Naive B cell (primary cell): Measurements from ENCODE around the gene NDUFAB1. TPM values are rescaled to one million over a fixed set of nuclear protein-coding genes. Genes with fewer than 3 reads are reported as not detected.
A peak's percentile ranks its signal among the peaks of the same experiment; 100 is the strongest.
"Not testable (repeated sequence)": the region's sequence is repeated elsewhere in the genome, so short reads cannot be mapped to it uniquely, and the experiment has no call there.

Source experiments
- ATAC-seq, 2 donors: fragments of 150-1000 bp; cut with Tn5 transposase; 2 replicates each; pipeline ENCODE4 v1.10.0; 2021; ENCODE audit warnings: low read depth in 2 of 2, mild to moderate bottlenecking in 2 of 2, moderate library complexity in 2 of 2
- DNase-seq: peaks from one replicate; pipeline ENCODE4 v3.0.0; 2022
- H3K27ac Mint-ChIP-seq, 6 donors: one replicate each; pipeline ENCODE4 v1.8.0; 2020 to 2022; ENCODE audit warnings: mild to moderate bottlenecking in 6 of 6, mixed read lengths in 6 of 6, moderate library complexity in 5 of 6, inconsistent platforms in 2 of 6
- H3K27me3 Mint-ChIP-seq, 3 donors: one replicate each; pipeline ENCODE4 v1.8.0; 2021 to 2022; ENCODE audit warnings: mixed read lengths in 3 of 3, mild to moderate bottlenecking in 1 of 3
- H3K36me3 Mint-ChIP-seq, 2 donors: one replicate each; pipeline ENCODE4 v1.8.0; 2020 to 2022; ENCODE audit warnings: mixed read lengths in 2 of 2, inconsistent platforms in 1 of 2, mild to moderate bottlenecking in 1 of 2
- H3K4me1 Mint-ChIP-seq, 3 donors: one replicate each; pipeline ENCODE4 v1.8.0; 2020 to 2022; ENCODE audit warnings: mixed read lengths in 3 of 3, inconsistent platforms in 1 of 3, mild to moderate bottlenecking in 1 of 3, moderate library complexity in 1 of 3
- H3K4me3 Mint-ChIP-seq, 8 donors: one replicate each; pipeline ENCODE4 v1.8.0; 2020 to 2022; ENCODE audit warnings: mild to moderate bottlenecking in 8 of 8, mixed read lengths in 8 of 8, moderate library complexity in 8 of 8, inconsistent platforms in 2 of 8
- H3K9me3 Mint-ChIP-seq, 7 donors: one replicate each; pipeline ENCODE4 v1.8.0; 2020 to 2022; ENCODE audit warnings: mixed read lengths in 7 of 7, mild to moderate bottlenecking in 5 of 7, inconsistent platforms in 2 of 7, moderate library complexity in 1 of 7
- polyA plus RNA-seq, 6 donors: library from polyadenylated mRNA; unstranded; fragments of 300-500 nt; fragmentation: Illumina TruSeq; gene quantifications; one replicate each; pipeline ENCODE4 v1.2.3, GENCODE V29; 2021; ENCODE audit warnings: low read depth in 6 of 6

The NDUFAB1 gene
- 100 to 1,000 TPM; 159 to 221 (median 172) TPM for polyA plus RNA-seq

- peaks cover 21 to 37% (median 32%) of the 10 kb centered on the region in 3 donors for H3K4me1 Mint-ChIP-seq
- H3K27me3 Mint-ChIP-seq, result no peaks in the 10 kb centered on the region
- peaks cover 0 to 9% of the 10 kb centered on the region in 2 donors for H3K36me3 Mint-ChIP-seq
- H3K27ac Mint-ChIP-seq, result peak within 1 kb of the TSS; percentile 67 to 90 (median 81)
- DNase-seq, result peak; percentile 88
- peak within 1 kb of the TSS; percentile 74 to 93 (median 86) for H3K4me3 Mint-ChIP-seq
- no peaks in the 10 kb centered on the region for H3K9me3 Mint-ChIP-seq
- peak; percentile 98 for ATAC-seq
Measured at GRCh38 chr16:23595951-23596720, at the start of gene NDUFAB1. TSS of gene NDUFAB1 (minus strand) at chr16:23596316. CDS start at chr16:23596290, 26 bp downstream.

GRCh38 chr16:23642246-23642774 lies 46.2 kb upstream of the NDUFAB1 start:
- Mint-ChIP-seq H3K36me3 (peaks cover 13 to 19% of the 10 kb centered on the region in 2 donors), H3K27ac (peak overlapping the region; percentile 77 to 98 (median 98)), H3K9me3 (no peaks in the 10 kb centered on the region), H3K4me3 (peak overlapping the region; percentile 96 to 100 (median 99)), H3K27me3 (no peaks in the 10 kb centered on the region), H3K4me1 (peaks cover 25 to 58% (median 40%) of the 10 kb centered on the region in 3 donors)
- DNase-seq (no peak), ATAC-seq (no peak)

GRCh38 chr16:23640931-23641765 lies 45.0 kb upstream of the NDUFAB1 start, which contains the start of the genes DCTN5 and PALB2:
TSS of gene DCTN5 (plus strand) at chr16:23641466. CDS start at chr16:23641543, 77 bp downstream.
TSS of gene PALB2 (minus strand) at chr16:23641310. CDS start at chr16:23641157, 153 bp downstream.
- Mint-ChIP-seq H3K9me3 (no peaks in the 10 kb centered on the region), H3K36me3 (peaks cover 10 to 15% of the 10 kb centered on the region in 2 donors), H3K4me3 (peak within 1 kb of the TSS; percentile 96 to 100 (median 99)), H3K27me3 (no peaks in the 10 kb centered on the region), H3K27ac (peak within 1 kb of the TSS; percentile 96 to 98 (median 98)), H3K4me1 (peaks cover 23 to 46% (median 37%) of the 10 kb centered on the region in 3 donors)
- DNase-seq (peak; percentile 83), ATAC-seq (peak; percentile 95 to 97)

GRCh38 chr16:23640615-23640930 lies 44.5 kb upstream of the NDUFAB1 start:
- Mint-ChIP-seq H3K4me1 (peaks cover 19 to 41% (median 32%) of the 10 kb centered on the region in 3 donors), H3K27ac (peak overlapping the region; percentile 84 to 98 (median 96)), H3K27me3 (no peaks in the 10 kb centered on the region), H3K4me3 (peak overlapping the region; percentile 96 to 100 (median 99)), H3K36me3 (peaks cover 10 to 19% of the 10 kb centered on the region in 2 donors), H3K9me3 (no peaks in the 10 kb centered on the region)
- DNase-seq (no peak), ATAC-seq (no peak)

GRCh38 chr16:23635958-23636357 lies 39.8 kb upstream of the NDUFAB1 start:
- Mint-ChIP-seq H3K27ac (peak overlapping the region in 2 of 6 donors; percentile 69 to 78), H3K4me3 (no peak overlapping the region), H3K9me3 (no peaks in the 10 kb centered on the region), H3K36me3 (peaks cover 9 to 14% of the 10 kb centered on the region in 2 donors), H3K4me1 (peaks cover 12 to 19% (median 16%) of the 10 kb centered on the region in 3 donors), H3K27me3 (no peaks in the 10 kb centered on the region)
- ATAC-seq, result no peak
- no peak for DNase-seq

GRCh38 chr16:23634461-23635036 lies 38.4 kb upstream of the NDUFAB1 start:
- peaks cover 12 to 19% of the 10 kb centered on the region in 2 donors for H3K36me3 Mint-ChIP-seq
- DNase-seq (no peak), ATAC-seq (no peak)
- no peaks in the 10 kb centered on the region for H3K27me3 Mint-ChIP-seq
- H3K4me3 Mint-ChIP-seq, result no peak overlapping the region
- no peaks in the 10 kb centered on the region for H3K9me3 Mint-ChIP-seq
- H3K27ac Mint-ChIP-seq, result no peak overlapping the region
- peaks cover 5 to 9% (median 8%) of the 10 kb centered on the region in 3 donors for H3K4me1 Mint-ChIP-seq

GRCh38 chr16:23631874-23632273 lies 35.8 kb upstream of the NDUFAB1 start:
- DNase-seq, ATAC-seq, H3K9me3 Mint-ChIP-seq, H3K27me3 Mint-ChIP-seq, H3K27ac Mint-ChIP-seq, H3K4me3 Mint-ChIP-seq, H3K4me1 Mint-ChIP-seq: not testable (repeated sequence)
- H3K36me3 Mint-ChIP-seq, result peaks cover 17 to 23% of the 10 kb centered on the region in 2 donors

- DNase-seq (no peak), ATAC-seq (no peak)
- H3K27me3 Mint-ChIP-seq, result no peaks in the 10 kb centered on the region
- no peak overlapping the region for H3K4me3 Mint-ChIP-seq
- no peak overlapping the region for H3K27ac Mint-ChIP-seq
- peaks cover 0 to 8% (median 3%) of the 10 kb centered on the region in 3 donors for H3K4me1 Mint-ChIP-seq
- no peaks in the 10 kb centered on the region for H3K9me3 Mint-ChIP-seq
- H3K36me3 Mint-ChIP-seq, result peaks cover 8 to 19% of the 10 kb centered on the region in 2 donors
Measured at GRCh38 chr16:23629516-23629915, 33.4 kb upstream of the NDUFAB1 start.

GRCh38 chr16:23624092-23624491 lies 28.0 kb upstream of the NDUFAB1 start:
- no peaks in the 10 kb centered on the region for H3K4me1 Mint-ChIP-seq
- peaks cover 29 to 33% of the 10 kb centered on the region in 2 donors for H3K36me3 Mint-ChIP-seq
- no peak overlapping the region for H3K4me3 Mint-ChIP-seq
- ATAC-seq, result no peak
- no peaks in the 10 kb centered on the region for H3K9me3 Mint-ChIP-seq
- H3K27me3 Mint-ChIP-seq, result no peaks in the 10 kb centered on the region
- DNase-seq, result no peak
- H3K27ac Mint-ChIP-seq, result no peak overlapping the region

GRCh38 chr16:23615805-23616204 lies 19.7 kb upstream of the NDUFAB1 start:
- no peak overlapping the region for H3K4me3 Mint-ChIP-seq
- ATAC-seq (no peak), DNase-seq (no peak)
- H3K9me3 Mint-ChIP-seq, result no peaks in the 10 kb centered on the region
- no peaks in the 10 kb centered on the region for H3K27me3 Mint-ChIP-seq
- H3K27ac Mint-ChIP-seq, result peak overlapping the region in 2 of 6 donors; percentile 33 to 52
- H3K4me1 Mint-ChIP-seq, result no peaks in the 10 kb centered on the region
- H3K36me3 Mint-ChIP-seq, result peaks cover 16 to 21% of the 10 kb centered on the region in 2 donors

- Mint-ChIP-seq H3K4me3 (no peak overlapping the region), H3K27me3 (no peaks in the 10 kb centered on the region), H3K9me3 (no peaks in the 10 kb centered on the region), H3K4me1 (no peaks in the 10 kb centered on the region), H3K36me3 (peaks cover 0 to 6% of the 10 kb centered on the region in 2 donors), H3K27ac (peak overlapping the region in 1 of 6 donors; percentile 75)
- no peak for DNase-seq
- ATAC-seq, result no peak
Measured at GRCh38 chr16:23611936-23612335, 15.8 kb upstream of the NDUFAB1 start.

GRCh38 chr16:23610905-23611304 lies 14.8 kb upstream of the NDUFAB1 start:
- H3K27me3 Mint-ChIP-seq, H3K4me1 Mint-ChIP-seq, H3K4me3 Mint-ChIP-seq, H3K9me3 Mint-ChIP-seq, H3K36me3 Mint-ChIP-seq, H3K27ac Mint-ChIP-seq, ATAC-seq, DNase-seq: not testable (repeated sequence)

- no peak for DNase-seq
- Mint-ChIP-seq H3K27ac (no peak overlapping the region), H3K4me1 (no peaks in the 10 kb centered on the region), H3K36me3 (peaks cover 0 to 4% of the 10 kb centered on the region in 2 donors), H3K4me3 (no peak overlapping the region), H3K27me3 (no peaks in the 10 kb centered on the region), H3K9me3 (no peaks in the 10 kb centered on the region)
- no peak for ATAC-seq
Measured at GRCh38 chr16:23609929-23610328, 13.8 kb upstream of the NDUFAB1 start.
